ENCODE results near the gene TAX1BP1.

The TAX1BP1 gene

DNA sequence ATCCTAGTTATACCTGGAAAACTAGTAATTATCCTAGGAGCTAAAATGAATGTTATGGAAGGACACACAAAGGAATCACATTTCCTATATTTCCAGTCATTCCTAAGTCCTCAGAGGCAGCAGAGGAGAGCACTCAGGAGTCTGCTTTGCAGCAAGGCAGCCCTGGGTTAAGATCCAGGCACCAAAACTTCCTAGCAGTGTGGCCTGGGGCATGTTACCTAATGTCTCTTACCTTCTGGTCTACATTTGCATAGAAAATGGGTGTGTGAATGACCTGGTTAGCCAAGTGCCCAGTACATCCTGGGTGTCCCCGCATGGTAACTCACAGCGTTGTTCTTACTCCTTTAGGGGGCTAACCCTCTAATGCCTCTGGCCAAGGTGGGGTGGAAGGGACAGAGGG is 135.9 kb downstream of the TAX1BP1 start:
- no peak for DNase-seq (ENCODE audit: low read depth in 2 of 3, low spot score in 1 of 3)

- no peak for DNase-seq (ENCODE audit: low read depth in 2 of 3, low spot score in 1 of 3)
These were observed 136.8 kb downstream of the TAX1BP1 start for GRCh38 chr7:27876756-27877155.
